GM18867 (cell line): ENCODE measurements around the gene ANKRD17.

Source experiments
- ATAC-seq: cut with Tn5 transposase; IDR thresholded peaks from one replicate; pipeline ENCODE4 v1.9.1; 2021; ENCODE audit warnings: mild to moderate bottlenecking, moderate library complexity; ENCODE audit not compliant: unreplicated experiment

ANKRD17 gene

DNA sequence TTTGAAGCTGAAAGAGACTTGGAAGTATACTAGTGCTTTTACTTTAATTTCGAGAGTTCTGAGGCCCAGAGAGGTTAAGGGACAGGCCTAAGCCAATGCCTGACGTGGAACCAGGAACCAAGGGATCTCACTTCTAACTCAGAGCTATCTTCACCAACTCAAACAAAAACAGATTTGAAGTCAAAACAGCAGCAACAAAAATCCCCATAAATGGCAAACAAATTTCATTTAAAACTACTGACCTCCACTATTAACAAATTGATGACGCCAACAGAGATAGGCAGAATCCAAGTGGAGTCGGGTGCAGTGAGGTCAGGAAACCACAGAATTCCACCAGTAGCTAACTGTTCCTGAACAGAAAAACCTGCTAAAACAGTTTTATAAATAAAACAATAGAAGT lies 194.1 kb downstream of the ANKRD17 start:
- ATAC-seq: no peak

DNA sequence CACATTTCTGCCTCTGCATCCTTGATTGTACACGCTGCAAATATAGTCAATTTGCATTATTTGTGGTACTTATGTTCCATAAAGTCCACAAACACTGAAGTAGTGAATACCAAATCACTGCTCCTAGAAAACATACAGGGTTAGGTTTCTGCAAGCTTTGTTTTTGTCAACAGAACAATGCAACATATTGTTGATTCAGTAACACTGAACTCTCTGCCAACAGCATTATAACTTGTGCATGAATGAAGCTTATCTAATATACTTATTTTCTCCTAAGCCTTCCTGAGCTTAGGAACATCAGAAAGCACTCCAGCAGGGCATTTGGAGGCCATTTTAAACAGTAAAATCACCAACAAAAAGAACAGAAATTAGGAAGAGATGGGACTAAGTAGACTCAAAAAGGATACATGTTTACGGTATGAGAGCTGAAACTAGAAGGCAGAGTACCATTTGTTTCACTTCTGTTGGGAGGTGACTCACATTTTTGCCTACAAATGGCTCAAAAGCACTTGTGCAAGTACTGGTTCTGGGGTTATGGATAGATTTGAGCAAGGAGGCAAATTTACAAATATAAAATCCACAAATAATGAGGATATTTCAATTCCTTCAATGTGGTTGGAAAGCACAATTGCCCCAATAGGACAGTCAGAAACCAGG lies 203.2 kb downstream of the ANKRD17 start:
- peak; percentile 93 for ATAC-seq

- ATAC-seq: no peak
Measured at GRCh38 chr4:73053974-73054480, 204.6 kb downstream of the ANKRD17 start.

- ATAC-seq: no peak
Measured at GRCh38 chr4:73053076-73053475, 205.5 kb downstream of the ANKRD17 start.

- no peak for ATAC-seq
Measured at GRCh38 chr4:73051625-73052024, 207.0 kb downstream of the ANKRD17 start.

- ATAC-seq: no peak
Measured at GRCh38 chr4:73045879-73046278, 212.7 kb downstream of the ANKRD17 start.

DNA sequence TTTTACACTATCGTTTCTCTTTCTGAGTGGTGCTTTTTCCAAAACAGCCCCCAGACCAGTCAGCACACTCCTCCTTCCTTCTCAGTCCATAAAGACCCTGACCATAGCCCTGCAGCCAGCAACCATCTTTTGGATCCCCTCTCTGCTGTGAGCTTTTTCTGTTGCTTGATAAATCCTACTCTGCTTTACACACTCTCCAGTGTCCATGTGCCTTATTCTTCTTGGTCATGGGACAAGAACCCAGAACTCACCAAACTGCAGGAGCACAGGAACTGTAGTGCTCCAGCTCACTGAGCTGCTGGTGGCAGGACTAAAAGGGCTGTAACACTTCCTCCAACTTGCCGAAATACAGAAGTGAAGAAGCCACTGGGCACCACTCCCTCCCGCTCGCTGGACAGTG lies 221.5 kb downstream of the ANKRD17 start:
- no peak for ATAC-seq

DNA sequence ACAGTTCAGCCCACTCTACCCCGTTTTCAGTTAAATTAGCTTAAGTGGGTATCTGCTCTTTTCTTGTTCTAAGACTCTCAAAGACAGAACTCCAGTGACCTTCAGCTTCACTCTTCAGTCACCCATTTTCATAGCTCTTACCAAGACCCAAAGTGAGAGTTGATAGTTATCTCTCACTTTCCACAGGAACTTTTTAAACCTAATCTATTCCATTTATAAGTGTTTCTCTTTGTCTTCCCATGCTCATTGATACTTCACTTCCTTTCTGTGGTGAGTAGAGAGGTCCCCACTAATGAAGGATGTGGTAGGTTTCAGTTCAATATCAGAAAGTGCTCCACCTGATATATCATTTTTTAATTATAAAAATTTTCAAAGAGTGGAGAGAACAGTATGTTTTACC lies 222.5 kb downstream of the ANKRD17 start:
- peak; percentile 44 for ATAC-seq

DNA sequence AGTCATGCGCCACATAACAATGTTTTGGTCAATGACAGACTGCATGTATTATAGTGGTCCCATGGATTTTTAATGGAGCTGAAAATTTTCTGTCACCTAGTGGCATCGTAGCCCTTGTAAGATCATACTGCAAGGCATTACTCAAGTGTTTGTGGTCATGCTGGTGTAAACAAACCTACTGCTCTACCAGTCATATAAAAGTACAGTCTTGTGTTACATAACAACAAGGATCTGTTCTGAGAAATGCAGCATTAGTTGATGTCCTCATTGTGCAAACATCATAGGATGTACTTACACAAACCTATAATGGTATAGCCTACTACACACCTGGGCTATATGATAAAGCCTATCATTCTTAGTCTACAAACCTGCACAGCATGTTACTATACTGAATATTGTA lies 223.7 kb downstream of the ANKRD17 start:
- ATAC-seq: no peak

- no peak for ATAC-seq
Measured at GRCh38 chr4:73028621-73029020, 230.0 kb downstream of the ANKRD17 start.
